ENCODE measurements around the gene FFAR1. TPM values are rescaled to one million over a fixed set of nuclear protein-coding genes. Genes with fewer than 3 reads are reported as not detected.
A peak's percentile ranks its signal among the peaks of the same experiment; 100 is the strongest.

Gene FFAR1
- total RNA-seq, 2 donors from 2014 or later = 1.6 to 2.3 TPM

DNA sequence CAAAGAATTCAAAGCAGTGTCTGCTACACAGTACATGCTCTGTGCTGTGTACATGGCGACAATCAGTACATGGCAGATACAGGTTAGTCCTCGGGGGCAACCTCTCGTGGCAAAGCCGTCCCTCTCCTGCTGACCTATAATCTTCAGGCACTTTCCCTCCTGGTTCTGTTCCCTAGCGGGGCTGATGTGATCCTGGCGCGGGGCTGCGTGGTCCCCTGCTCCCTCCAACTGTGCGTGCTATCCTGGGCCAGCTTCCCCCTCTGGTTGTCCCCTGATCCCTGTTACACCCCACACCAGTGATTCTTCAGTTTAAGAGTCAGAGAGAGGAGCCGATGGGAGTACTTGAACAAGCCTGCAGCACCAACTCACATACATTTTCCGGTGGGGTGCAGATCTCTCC is 43.7 kb upstream of the FFAR1 start:
- no peak overlapping the region for H3K27ac ChIP-seq
- H3K9me3 ChIP-seq = no peaks in the 10 kb centered on the region
- intact Hi-C loops (cut with DNase I) = no loop called here
- peaks cover 2% of the 10 kb centered on the region for H3K4me1 ChIP-seq
- no peak for DNase-seq
- no peaks in the 10 kb centered on the region for H3K27me3 ChIP-seq
- ATAC-seq = no peak
- WGBS, 2 donors = 84 to 88% methylated on average over 11 of the region's 11 CpGs
- TF ChIP-seq, protein P1, sequence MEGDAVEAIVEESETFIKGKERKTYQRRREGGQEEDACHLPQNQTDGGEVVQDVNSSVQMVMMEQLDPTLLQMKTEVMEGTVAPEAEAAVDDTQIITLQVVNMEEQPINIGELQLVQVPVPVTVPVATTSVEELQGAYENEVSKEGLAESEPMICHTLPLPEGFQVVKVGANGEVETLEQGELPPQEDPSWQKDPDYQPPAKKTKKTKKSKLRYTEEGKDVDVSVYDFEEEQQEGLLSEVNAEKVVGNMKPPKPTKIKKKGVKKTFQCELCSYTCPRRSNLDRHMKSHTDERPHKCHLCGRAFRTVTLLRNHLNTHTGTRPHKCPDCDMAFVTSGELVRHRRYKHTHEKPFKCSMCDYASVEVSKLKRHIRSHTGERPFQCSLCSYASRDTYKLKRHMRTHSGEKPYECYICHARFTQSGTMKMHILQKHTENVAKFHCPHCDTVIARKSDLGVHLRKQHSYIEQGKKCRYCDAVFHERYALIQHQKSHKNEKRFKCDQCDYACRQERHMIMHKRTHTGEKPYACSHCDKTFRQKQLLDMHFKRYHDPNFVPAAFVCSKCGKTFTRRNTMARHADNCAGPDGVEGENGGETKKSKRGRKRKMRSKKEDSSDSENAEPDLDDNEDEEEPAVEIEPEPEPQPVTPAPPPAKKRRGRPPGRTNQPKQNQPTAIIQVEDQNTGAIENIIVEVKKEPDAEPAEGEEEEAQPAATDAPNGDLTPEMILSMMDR (IDR thresholded peaks at IDR 0.05) = no peak
- no peak for TF ChIP-seq POLR2A (IDR thresholded peaks at IDR 0.05)
- H3K36me3 ChIP-seq (replicated peaks in 1 of 2; ENCODE audit: insufficient read depth in 1 of 2, low read depth in 2 of 2) = no peaks in the 10 kb centered on the region
- H3K4me3 ChIP-seq = no peak overlapping the region

DNA sequence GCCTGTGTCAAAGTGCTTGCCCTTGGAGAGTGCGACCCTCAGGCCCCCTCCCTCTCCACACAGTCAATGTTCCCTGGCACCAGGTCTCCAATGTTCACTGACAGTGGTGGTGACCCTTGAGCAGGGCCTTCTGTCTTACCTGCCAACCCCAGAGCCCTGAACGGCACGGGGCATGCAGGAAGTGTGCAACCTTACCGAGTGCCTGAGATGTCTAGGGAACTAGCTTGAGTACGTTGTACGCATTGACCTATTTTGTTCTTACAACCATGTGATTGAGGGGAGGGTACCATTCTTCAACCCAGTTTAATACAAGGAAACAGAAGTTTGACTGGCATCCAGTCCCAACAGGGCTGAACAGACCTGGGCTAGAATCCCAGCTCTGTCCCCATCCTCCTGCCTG is 42.5 kb upstream of the FFAR1 start:
- no peaks in the 10 kb centered on the region for H3K36me3 ChIP-seq (replicated peaks in 1 of 2; ENCODE audit: insufficient read depth in 1 of 2, low read depth in 2 of 2)
- no peak for ATAC-seq
- H3K27ac ChIP-seq = no peak overlapping the region
- WGBS, 2 donors = 55 to 100% methylated on average over 2 to 6 of the region's 6 CpGs
- DNase-seq = no peak
- H3K4me3 ChIP-seq = no peak overlapping the region
- H3K4me1 ChIP-seq = peaks cover 14% of the 10 kb centered on the region
- no peaks in the 10 kb centered on the region for H3K9me3 ChIP-seq
- intact Hi-C loops (cut with DNase I) = no loop called here
- H3K27me3 ChIP-seq = no peaks in the 10 kb centered on the region
- TF ChIP-seq, protein P1 (IDR thresholded peaks at IDR 0.05) = no peak
- TF ChIP-seq POLR2A (IDR thresholded peaks at IDR 0.05) = no peak

DNA sequence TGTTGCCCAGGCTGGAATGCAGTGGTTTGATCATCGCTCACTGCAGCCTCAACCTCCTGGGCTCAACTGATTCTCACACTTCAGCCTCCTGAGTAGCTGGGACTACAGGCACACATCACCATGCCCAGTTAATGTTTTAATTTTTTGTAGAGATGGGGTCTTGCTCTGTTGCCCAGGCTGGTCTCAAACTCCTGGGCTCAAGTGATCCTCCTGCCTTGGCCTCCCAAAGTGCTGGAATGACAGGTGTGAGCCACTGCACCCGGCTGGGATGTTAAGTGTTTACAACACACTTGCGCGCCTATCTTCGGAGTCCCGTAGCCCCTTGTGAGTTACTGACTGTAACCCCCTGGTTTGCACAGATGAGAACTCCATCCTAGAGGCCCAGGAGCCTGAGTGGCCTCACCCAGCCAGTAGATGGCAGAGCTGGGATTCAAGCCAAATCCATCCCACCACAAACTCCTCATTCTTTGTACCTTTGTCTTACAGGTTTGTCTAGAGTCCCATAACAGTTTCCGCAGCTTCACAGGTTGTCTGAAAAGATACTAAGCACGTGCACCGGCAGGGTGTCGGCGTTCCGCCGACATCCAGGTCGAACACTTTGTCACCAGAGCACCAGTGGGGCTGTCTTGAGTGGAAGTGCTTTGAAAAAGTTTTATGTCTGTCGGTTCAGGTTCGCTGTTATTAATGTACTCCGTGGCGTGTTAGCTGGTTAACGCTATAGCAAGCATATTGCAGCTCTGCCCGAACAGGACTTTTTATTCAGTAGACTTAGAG is 41.0 kb upstream of the FFAR1 start:
- no peaks in the 10 kb centered on the region for H3K27me3 ChIP-seq
- H3K9me3 ChIP-seq = no peaks in the 10 kb centered on the region
- no peak overlapping the region for H3K4me3 ChIP-seq
- H3K27ac ChIP-seq = no peak overlapping the region
- no peak for DNase-seq
- ATAC-seq = no peak
- no peaks in the 10 kb centered on the region for H3K36me3 ChIP-seq (replicated peaks in 1 of 2; ENCODE audit: insufficient read depth in 1 of 2, low read depth in 2 of 2)
- intact Hi-C loops (cut with DNase I) = no loop called here
- WGBS, 2 donors = 85 to 89% methylated on average over 18 to 20 of the region's 20 CpGs
- TF ChIP-seq POLR2A (IDR thresholded peaks at IDR 0.05) = no peak
- TF ChIP-seq, protein P1 (IDR thresholded peaks at IDR 0.05) = peak in 1 of 7 experiments; percentile 4
- peaks cover 15% of the 10 kb centered on the region for H3K4me1 ChIP-seq

DNA sequence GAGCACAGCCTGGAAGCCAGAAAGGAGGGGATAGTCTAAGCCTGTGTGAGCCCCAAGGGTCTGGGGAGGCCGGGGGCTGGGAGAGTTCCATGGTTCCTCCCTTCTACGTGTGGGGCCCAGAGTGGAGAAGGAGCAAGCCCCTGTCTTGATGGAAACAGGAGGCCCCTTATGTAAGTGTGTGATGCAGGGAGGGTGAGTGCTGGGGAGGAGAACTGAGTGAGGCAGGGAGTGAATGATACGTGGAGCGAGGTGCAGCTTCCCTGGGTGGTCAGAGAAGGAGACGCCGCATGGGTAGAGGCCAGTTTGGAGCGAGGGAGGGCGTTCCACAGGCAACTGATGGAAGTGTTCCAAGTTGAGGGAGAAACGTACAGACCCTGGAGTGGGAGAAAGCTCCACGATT is 39.8 kb upstream of the FFAR1 start:
- TF ChIP-seq, protein P1 (IDR thresholded peaks at IDR 0.05) = no peak
- no peak for TF ChIP-seq POLR2A (IDR thresholded peaks at IDR 0.05)
- peaks cover 15% of the 10 kb centered on the region for H3K4me1 ChIP-seq
- no peak overlapping the region for H3K27ac ChIP-seq
- no peak for DNase-seq
- intact Hi-C loops (cut with DNase I) = no loop called here
- H3K27me3 ChIP-seq = no peaks in the 10 kb centered on the region
- 81 to 89% methylated on average over 10 of the region's 10 CpGs for WGBS, 2 donors
- H3K36me3 ChIP-seq (replicated peaks in 1 of 2; ENCODE audit: insufficient read depth in 1 of 2, low read depth in 2 of 2) = no peaks in the 10 kb centered on the region
- ATAC-seq = no peak
- H3K9me3 ChIP-seq = no peaks in the 10 kb centered on the region
- no peak overlapping the region for H3K4me3 ChIP-seq

DNA sequence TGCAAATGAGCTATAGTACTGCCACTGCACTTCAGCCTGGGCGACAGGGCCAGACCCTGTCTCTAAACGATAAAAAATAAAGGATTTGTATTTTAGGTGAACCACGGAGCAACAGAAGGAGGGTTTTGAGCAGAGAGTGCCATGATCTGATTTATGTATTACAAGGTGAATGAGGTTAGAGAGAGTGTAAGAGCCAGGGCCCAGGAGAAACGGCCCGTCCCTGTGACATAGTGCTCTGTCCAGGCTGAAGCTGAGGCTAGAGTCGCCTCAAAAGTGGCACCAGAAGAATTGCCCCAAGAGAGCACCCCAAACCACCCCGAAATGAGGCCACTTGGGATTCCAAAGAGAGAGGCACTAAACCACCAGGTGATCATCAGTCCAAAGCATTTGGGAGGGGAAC is 38.8 kb upstream of the FFAR1 start:
- no peak overlapping the region for H3K4me3 ChIP-seq
- ATAC-seq (peak; percentile 3), DNase-seq (no peak)
- no peak for TF ChIP-seq POLR2A (IDR thresholded peaks at IDR 0.05)
- TF ChIP-seq, protein P1 (IDR thresholded peaks at IDR 0.05) = no peak
- peak overlapping the region in 3 of 4 donors; percentile 27 to 51 (median 47) for H3K27ac ChIP-seq
- peaks cover 15% of the 10 kb centered on the region for H3K4me1 ChIP-seq
- H3K27me3 ChIP-seq = no peaks in the 10 kb centered on the region
- H3K9me3 ChIP-seq = no peaks in the 10 kb centered on the region
- WGBS, 2 donors = 85% methylated on average over 7 of the region's 7 CpGs
- intact Hi-C loops (cut with DNase I) = no loop called here
- no peaks in the 10 kb centered on the region for H3K36me3 ChIP-seq (replicated peaks in 1 of 2; ENCODE audit: insufficient read depth in 1 of 2, low read depth in 2 of 2)

Measured in body of pancreas (tissue), 4 donors.